ENCODE results near the gene HTR7. TPM values are rescaled to one million over a fixed set of nuclear protein-coding genes. Genes with fewer than 3 reads are reported as not detected.

HTR7 gene
- total and polyA plus RNA-seq, 4 donors, result 0.12 to 0.65 (median 0.33) TPM

GRCh38 chr10:90804354-90804753 lies 53.5 kb downstream of the HTR7 start:
- TF ChIP-seq CTCF (IDR thresholded peaks at IDR 0.05; ENCODE audit: control extremely low read depth, extremely low read depth), result no peak

GRCh38 chr10:90801608-90802007 lies 56.2 kb downstream of the HTR7 start:
- H3K4me1 ChIP-seq (ENCODE audit: control insufficient read depth in 5 of 5, insufficient read depth in 5 of 5, low read length in 5 of 5), result no peaks in the 10 kb centered on the region
- H3K9ac ChIP-seq (ENCODE audit: insufficient read depth in 1 of 2, low read length in 2 of 2), result no peak overlapping the region
- TF ChIP-seq CTCF (IDR thresholded peaks at IDR 0.05; ENCODE audit: control extremely low read depth, extremely low read depth), result no peak
- H3K36me3 ChIP-seq (ENCODE audit: control insufficient read depth in 4 of 4, insufficient read depth in 4 of 4, low read length in 4 of 4), result no peaks in the 10 kb centered on the region
- DNase-seq, result no peak
- H3K9me3 ChIP-seq (ENCODE audit: control insufficient read depth in 4 of 4, insufficient read depth in 3 of 4, low read length in 3 of 4), result no peaks in the 10 kb centered on the region
- WGBS, 2 donors, result 77 to 82% methylated on average over 1 of the region's 1 CpG
- no peak for ATAC-seq (ENCODE audit: insufficient read depth, low FRiP score)
- H3K4me3 ChIP-seq, result no peak overlapping the region
- H3K27me3 ChIP-seq (ENCODE audit: control insufficient read depth in 3 of 3, insufficient read depth in 3 of 3, low read length in 2 of 3), result no peaks in the 10 kb centered on the region
- H3K27ac ChIP-seq (ENCODE audit: low read depth in 1 of 2, low read length in 1 of 2), result no peak overlapping the region

More at GRCh38 chr10:90804354-90804753, 53.5 kb downstream of the HTR7 start:
- H3K4me3 ChIP-seq, result no peak overlapping the region
- 77 to 81% methylated on average over 3 of the region's 3 CpGs for WGBS, 2 donors
- no peaks in the 10 kb centered on the region for H3K27me3 ChIP-seq (ENCODE audit: control insufficient read depth in 3 of 3, insufficient read depth in 3 of 3, low read length in 2 of 3)
- no peak overlapping the region for H3K27ac ChIP-seq (ENCODE audit: low read depth in 1 of 2, low read length in 1 of 2)
- no peak for ATAC-seq (ENCODE audit: insufficient read depth, low FRiP score)
- H3K9me3 ChIP-seq (ENCODE audit: control insufficient read depth in 4 of 4, insufficient read depth in 3 of 4, low read length in 3 of 4), result no peaks in the 10 kb centered on the region
- DNase-seq, result no peak
- H3K4me1 ChIP-seq (ENCODE audit: control insufficient read depth in 5 of 5, insufficient read depth in 5 of 5, low read length in 5 of 5), result no peaks in the 10 kb centered on the region
- H3K9ac ChIP-seq (ENCODE audit: insufficient read depth in 1 of 2, low read length in 2 of 2), result no peak overlapping the region
- H3K36me3 ChIP-seq (ENCODE audit: control insufficient read depth in 4 of 4, insufficient read depth in 4 of 4, low read length in 4 of 4), result no peaks in the 10 kb centered on the region

GRCh38 chr10:90800232-90800796 lies 57.5 kb downstream of the HTR7 start:
- H3K4me1 ChIP-seq (ENCODE audit: control insufficient read depth in 5 of 5, insufficient read depth in 5 of 5, low read length in 5 of 5), result no peaks in the 10 kb centered on the region
- WGBS, 2 donors, result 66 to 86% methylated on average over 5 of the region's 5 CpGs
- no peak for ATAC-seq (ENCODE audit: insufficient read depth, low FRiP score)

More at GRCh38 chr10:90800232-90800796, 57.5 kb downstream of the HTR7 start:
- DNase-seq, result no peak
- Histone ChIP-seq H3K36me3 (ENCODE audit: control insufficient read depth in 4 of 4, insufficient read depth in 4 of 4, low read length in 4 of 4) (no peaks in the 10 kb centered on the region), H3K4me3 (no peak overlapping the region), H3K9ac (ENCODE audit: insufficient read depth in 1 of 2, low read length in 2 of 2) (no peak overlapping the region), H3K27ac (ENCODE audit: low read depth in 1 of 2, low read length in 1 of 2) (no peak overlapping the region), H3K27me3 (ENCODE audit: control insufficient read depth in 3 of 3, insufficient read depth in 3 of 3, low read length in 2 of 3) (no peaks in the 10 kb centered on the region), H3K9me3 (ENCODE audit: control insufficient read depth in 4 of 4, insufficient read depth in 3 of 4, low read length in 3 of 4) (no peaks in the 10 kb centered on the region)
- TF ChIP-seq CTCF (IDR thresholded peaks at IDR 0.05; ENCODE audit: control extremely low read depth, extremely low read depth), result no peak
